Naive B cell (primary cell): ENCODE measurements around the gene MKNK1. TPM values are rescaled to one million over a fixed set of nuclear protein-coding genes. Genes with fewer than 3 reads are reported as not detected.

ENCODE experiments used
- ATAC-seq, 2 donors: fragments of 150-1000 bp; cut with Tn5 transposase; 2 replicates each; pipeline ENCODE4 v1.10.0; 2021; ENCODE audit warnings: low read depth in 2 of 2, mild to moderate bottlenecking in 2 of 2, moderate library complexity in 2 of 2
- DNase-seq: peaks from one replicate; pipeline ENCODE4 v3.0.0; 2022
- H3K27ac Mint-ChIP-seq, 6 donors: one replicate each; pipeline ENCODE4 v1.8.0; 2020 to 2022; ENCODE audit warnings: mild to moderate bottlenecking in 6 of 6, mixed read lengths in 6 of 6, moderate library complexity in 5 of 6, inconsistent platforms in 2 of 6
- H3K27me3 Mint-ChIP-seq, 3 donors: one replicate each; pipeline ENCODE4 v1.8.0; 2021 to 2022; ENCODE audit warnings: mixed read lengths in 3 of 3, mild to moderate bottlenecking in 1 of 3
- H3K36me3 Mint-ChIP-seq, 2 donors: one replicate each; pipeline ENCODE4 v1.8.0; 2020 to 2022; ENCODE audit warnings: mixed read lengths in 2 of 2, inconsistent platforms in 1 of 2, mild to moderate bottlenecking in 1 of 2
- H3K4me1 Mint-ChIP-seq, 3 donors: one replicate each; pipeline ENCODE4 v1.8.0; 2020 to 2022; ENCODE audit warnings: mixed read lengths in 3 of 3, inconsistent platforms in 1 of 3, mild to moderate bottlenecking in 1 of 3, moderate library complexity in 1 of 3
- H3K4me3 Mint-ChIP-seq, 8 donors: one replicate each; pipeline ENCODE4 v1.8.0; 2020 to 2022; ENCODE audit warnings: mild to moderate bottlenecking in 8 of 8, mixed read lengths in 8 of 8, moderate library complexity in 8 of 8, inconsistent platforms in 2 of 8
- H3K9me3 Mint-ChIP-seq, 7 donors: one replicate each; pipeline ENCODE4 v1.8.0; 2020 to 2022; ENCODE audit warnings: mixed read lengths in 7 of 7, mild to moderate bottlenecking in 5 of 7, inconsistent platforms in 2 of 7, moderate library complexity in 1 of 7
- polyA plus RNA-seq, 6 donors: library from polyadenylated mRNA; unstranded; fragments of 300-500 nt; fragmentation: Illumina TruSeq; gene quantifications; one replicate each; pipeline ENCODE4 v1.2.3, GENCODE V29; 2021; ENCODE audit warnings: low read depth in 6 of 6

The MKNK1 gene
- polyA plus RNA-seq, 6 donors from 2014 or later, result 14.2 to 23.8 (median 18.6) TPM

DNA sequence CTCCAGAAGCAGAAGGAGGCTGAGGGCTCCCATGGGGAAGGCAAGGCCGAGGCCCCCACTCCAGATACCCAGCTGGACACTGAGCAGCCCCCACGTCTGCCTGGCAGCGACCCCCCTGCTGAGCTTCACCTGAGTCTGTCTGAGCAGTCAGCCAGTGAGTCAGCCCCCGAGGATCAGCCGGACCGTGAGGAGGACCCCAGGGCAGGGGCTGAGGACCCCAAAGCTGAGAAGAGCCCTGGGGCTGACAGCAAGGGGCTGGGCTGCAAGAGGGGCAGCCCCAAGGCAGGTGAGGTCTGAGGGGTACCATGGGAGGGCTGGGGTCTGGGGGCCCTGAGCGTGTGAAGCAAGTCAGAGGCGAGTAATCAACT is 93.1 kb downstream of the MKNK1 start:
- ATAC-seq, result no peak
- Mint-ChIP-seq H3K4me3 (no peak overlapping the region), H3K9me3 (no peaks in the 10 kb centered on the region)

DNA sequence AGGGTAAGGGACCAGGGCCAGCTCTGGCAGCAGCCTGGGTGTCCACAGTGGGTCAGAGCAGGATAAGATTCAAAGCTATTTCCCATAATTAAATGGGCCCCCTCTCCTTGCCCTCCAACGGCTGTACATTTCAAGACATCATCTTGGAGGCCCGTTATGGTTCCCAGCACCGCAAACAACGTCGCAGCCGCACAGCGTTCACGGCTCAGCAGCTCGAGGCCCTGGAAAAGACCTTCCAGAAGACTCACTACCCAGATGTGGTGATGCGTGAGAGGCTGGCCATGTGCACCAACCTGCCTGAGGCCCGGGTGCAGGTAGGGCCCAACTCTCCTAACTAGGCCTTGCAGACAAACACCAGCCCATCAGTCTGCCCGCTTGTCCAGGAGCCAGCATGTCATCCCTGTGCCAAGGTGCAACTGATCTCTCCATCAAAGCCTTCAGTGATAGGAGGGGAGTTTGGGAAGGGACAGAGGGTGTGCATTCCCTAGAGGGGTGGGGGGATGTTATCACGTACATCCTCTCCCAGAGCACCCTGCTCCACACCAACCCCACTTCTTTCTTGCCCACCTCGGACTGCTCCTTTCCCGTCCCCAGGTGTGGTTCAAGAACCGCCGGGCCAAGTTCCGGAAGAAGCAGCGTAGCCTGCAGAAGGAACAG is 93.6 kb downstream of the MKNK1 start:
- H3K36me3 Mint-ChIP-seq, result no peaks in the 10 kb centered on the region
- ATAC-seq (no peak), DNase-seq (no peak)
- H3K9me3 Mint-ChIP-seq, result peaks cover 0 to 1% (median 0%) of the 10 kb centered on the region in 7 donors
- peaks cover 15 to 53% (median 37%) of the 10 kb centered on the region in 3 donors for H3K27me3 Mint-ChIP-seq
- no peak overlapping the region for H3K27ac Mint-ChIP-seq
- no peak overlapping the region for H3K4me3 Mint-ChIP-seq
- H3K4me1 Mint-ChIP-seq, result no peaks in the 10 kb centered on the region

More for the DNA sequence above, 93.1 kb downstream of the MKNK1 start:
- Mint-ChIP-seq H3K36me3 (no peaks in the 10 kb centered on the region), H3K27ac (no peak overlapping the region), H3K27me3 (peaks cover 15 to 58% (median 41%) of the 10 kb centered on the region in 3 donors), H3K4me1 (no peaks in the 10 kb centered on the region)
- no peak for DNase-seq

DNA sequence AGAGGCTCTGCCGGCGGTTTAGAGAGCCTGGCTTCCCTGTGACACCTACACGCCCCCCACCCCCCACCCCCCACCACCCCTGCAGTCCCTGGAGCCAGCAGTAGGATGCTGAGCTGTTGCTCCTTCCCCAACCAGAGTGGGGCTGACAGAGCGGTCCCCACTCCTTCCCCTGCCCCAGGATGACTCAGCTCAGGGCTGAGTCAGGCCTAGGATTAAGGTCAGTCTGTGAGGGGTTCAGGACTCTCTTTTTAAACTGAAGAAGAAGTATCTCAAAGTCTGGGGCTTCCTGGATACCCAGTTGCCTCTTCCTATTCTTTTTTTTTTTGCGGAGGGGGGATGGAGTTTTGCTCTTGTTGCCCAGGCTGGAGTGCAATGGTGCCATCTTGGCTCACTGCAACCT is 95.3 kb downstream of the MKNK1 start:
- Mint-ChIP-seq H3K27me3 (peaks cover 15 to 44% (median 37%) of the 10 kb centered on the region in 3 donors), H3K27ac (peak overlapping the region in 1 of 6 donors; percentile 24), H3K9me3 (peaks cover 0 to 1% (median 0%) of the 10 kb centered on the region in 7 donors), H3K36me3 (no peaks in the 10 kb centered on the region), H3K4me3 (no peak overlapping the region), H3K4me1 (no peaks in the 10 kb centered on the region)
- DNase-seq (no peak), ATAC-seq (no peak)

Other genes starting within 250 kb of the MKNK1 start
- 1 to 10 TPM in 1 of 6 donors, under 1 TPM in 2, not detected in 3; 0.34 to 1.4 (median 0.61) TPM for gene FAAH, start 210.0 kb downstream of the MKNK1 start, polyA plus RNA-seq
- not detected for gene DMBX1, start 114.4 kb downstream of the MKNK1 start, polyA plus RNA-seq
- gene KNCN, start 52.6 kb downstream of the MKNK1 start, polyA plus RNA-seq, result not detected
- gene MOB3C, start 12.5 kb upstream of the MKNK1 start, polyA plus RNA-seq, result 10 to 100 TPM in 5 of 6 donors, 1 to 10 TPM in 1; 8.5 to 18.2 (median 13.4) TPM
- gene ATPAF1, start 64.1 kb upstream of the MKNK1 start, polyA plus RNA-seq, result 10 to 100 TPM; 45.0 to 87.6 (median 55.8) TPM
- gene TEX38, start 67.6 kb upstream of the MKNK1 start, polyA plus RNA-seq, result not detected
- 100 to 1,000 TPM in 3 of 6 donors, 10 to 100 TPM in 3; 70.0 to 114 (median 96.0) TPM for gene EFCAB14, start 114.8 kb upstream of the MKNK1 start, polyA plus RNA-seq
- not detected for gene CYP4B1, start 194.8 kb upstream of the MKNK1 start, polyA plus RNA-seq